GM12865 (cell line): ENCODE measurements around the gene SPINK5.

Source experiments
- DNase-seq: peaks from one replicate; pipeline ENCODE4 v3.0.0; 2010; ENCODE audit warnings: low read depth
- H3K4me3 ChIP-seq: 2 replicates; pipeline ENCODE4 v1.5.1; 2011; ENCODE audit warnings: mild to moderate bottlenecking, low read depth, low read length, control low read depth
- TF ChIP-seq, protein P1 (sequence below): IDR thresholded peaks from 2 replicates; pipeline ENCODE4 v1.5.1; 2011; ENCODE audit warnings: low read length, control low read depth, low read depth, inconsistent platforms; ENCODE audit not compliant: insufficient read depth; ENCODE audit errors: missing control alignments

The SPINK5 gene

DNA sequence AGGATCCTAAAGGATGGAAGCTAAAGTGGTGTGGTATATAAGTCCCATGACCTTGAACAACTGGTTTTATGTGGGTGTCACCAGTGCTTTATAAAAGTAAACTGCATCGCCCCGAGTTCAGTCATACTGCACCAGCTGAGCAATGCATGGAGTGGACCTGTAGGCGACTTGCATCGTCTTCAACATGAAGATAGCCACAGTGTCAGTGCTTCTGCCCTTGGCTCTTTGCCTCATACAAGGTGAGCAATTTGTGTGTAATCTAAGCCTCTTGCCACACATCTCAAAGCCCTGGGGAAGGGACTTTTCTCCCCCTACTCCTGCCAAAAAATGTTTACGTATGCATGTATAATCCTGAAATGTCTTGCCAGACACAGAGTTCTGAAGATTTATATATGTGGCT, at the start of gene SPINK5:
Gene SPINK5 (plus strand): TSS at position 120 of the 400 bp plus-strand sequence. CDS start 65 bp downstream, at position 185.
- DNase-seq = no peak
- TF ChIP-seq, protein P1, sequence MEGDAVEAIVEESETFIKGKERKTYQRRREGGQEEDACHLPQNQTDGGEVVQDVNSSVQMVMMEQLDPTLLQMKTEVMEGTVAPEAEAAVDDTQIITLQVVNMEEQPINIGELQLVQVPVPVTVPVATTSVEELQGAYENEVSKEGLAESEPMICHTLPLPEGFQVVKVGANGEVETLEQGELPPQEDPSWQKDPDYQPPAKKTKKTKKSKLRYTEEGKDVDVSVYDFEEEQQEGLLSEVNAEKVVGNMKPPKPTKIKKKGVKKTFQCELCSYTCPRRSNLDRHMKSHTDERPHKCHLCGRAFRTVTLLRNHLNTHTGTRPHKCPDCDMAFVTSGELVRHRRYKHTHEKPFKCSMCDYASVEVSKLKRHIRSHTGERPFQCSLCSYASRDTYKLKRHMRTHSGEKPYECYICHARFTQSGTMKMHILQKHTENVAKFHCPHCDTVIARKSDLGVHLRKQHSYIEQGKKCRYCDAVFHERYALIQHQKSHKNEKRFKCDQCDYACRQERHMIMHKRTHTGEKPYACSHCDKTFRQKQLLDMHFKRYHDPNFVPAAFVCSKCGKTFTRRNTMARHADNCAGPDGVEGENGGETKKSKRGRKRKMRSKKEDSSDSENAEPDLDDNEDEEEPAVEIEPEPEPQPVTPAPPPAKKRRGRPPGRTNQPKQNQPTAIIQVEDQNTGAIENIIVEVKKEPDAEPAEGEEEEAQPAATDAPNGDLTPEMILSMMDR = no peak
- H3K4me3 ChIP-seq = no peak within 1 kb of the TSS

DNA sequence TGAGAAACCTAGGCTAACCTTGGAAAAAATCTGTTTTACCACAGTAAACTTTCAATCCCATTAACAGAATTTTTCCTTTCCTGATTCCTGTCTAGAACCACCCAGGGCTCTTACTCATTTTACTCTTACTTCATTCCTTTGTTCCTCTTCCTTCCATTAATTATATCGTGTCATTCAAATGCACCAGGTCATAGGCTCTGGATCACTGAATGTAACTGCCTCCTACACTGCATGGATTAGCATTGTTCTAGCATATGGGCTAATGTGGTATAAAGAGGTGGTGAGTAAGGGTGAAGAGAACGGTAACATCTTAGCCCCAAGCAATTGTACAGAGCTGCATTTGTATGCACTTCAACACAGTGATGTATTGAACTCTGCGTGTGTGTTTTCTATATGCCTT, 49.5 kb upstream of the SPINK5 start:
- no peak overlapping the region for H3K4me3 ChIP-seq
- no peak for DNase-seq
- TF ChIP-seq, protein P1 = no peak

DNA sequence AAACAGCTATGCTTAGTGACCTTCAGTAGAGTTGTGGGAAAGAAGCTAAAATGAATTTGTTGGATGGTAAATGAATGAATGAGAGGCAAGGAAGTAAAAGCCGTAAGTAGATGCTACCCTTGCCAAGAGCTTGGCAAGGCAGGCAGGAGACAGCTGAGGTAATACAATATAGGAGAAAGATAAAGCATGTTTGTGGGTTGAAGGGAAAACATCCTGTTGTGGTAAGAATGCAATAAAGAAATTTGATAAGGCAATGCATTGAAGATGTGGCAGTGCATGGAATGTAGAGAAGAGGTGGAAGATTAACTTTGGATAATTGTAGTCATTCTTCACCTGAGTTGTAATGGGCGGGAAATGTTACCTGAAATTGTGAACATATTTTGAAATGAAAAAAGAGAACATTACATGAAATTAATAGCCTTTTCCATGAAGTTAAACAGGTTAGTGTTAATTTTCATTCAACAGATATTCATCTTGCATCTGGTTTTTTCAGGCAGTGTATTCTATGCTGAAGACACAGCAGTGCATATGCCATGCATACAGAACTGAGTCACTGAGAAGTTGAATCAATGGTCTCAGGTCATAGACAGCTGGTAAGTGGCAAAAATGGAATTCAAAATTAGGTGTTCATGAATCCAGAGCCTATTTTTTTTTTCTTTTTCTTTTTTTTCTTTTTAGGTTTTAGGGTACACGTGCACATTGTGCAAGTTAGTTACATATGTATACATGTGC, 43.4 kb upstream of the SPINK5 start:
- TF ChIP-seq, protein P1 = no peak
- H3K4me3 ChIP-seq = no peak overlapping the region
- no peak for DNase-seq

DNA sequence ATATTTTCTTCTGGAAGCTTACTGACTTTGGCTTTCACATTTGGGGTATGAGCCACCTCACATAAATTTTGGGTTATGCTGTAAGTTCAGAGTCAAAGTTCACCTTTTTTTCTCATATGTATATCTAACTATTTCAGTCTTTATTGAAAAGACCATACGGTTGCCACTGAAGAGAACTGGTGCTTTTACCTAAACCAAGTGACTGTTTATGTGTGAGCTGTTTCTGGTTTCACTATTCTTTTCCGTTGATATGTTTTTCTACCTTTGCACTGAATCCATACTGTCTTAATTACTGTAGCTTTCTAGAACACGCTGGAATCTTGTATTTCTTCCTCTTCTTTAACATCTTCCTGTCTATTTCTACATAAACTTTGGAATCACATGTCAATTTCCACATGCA, 36.3 kb upstream of the SPINK5 start:
- TF ChIP-seq, protein P1 = no peak
- DNase-seq = no peak
- no peak overlapping the region for H3K4me3 ChIP-seq

DNA sequence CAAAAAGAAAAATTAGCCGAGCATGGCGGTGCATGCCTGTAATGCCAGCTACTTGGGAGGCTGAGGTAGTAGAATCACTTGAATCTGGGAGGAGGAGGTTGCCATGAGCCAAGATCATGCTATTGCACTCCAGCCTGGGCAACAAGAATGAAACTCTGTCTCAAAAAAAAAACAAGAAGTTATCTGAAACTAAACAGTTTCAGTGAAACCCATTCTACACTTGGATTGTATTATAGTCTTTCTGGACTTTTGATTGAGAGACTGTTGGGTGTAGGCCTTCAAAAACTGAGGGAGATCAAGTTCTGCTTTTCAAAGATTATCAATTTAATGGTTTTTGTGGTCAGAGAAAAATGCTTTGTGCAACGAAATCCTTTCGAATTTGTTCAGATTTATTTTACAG, 34.6 kb upstream of the SPINK5 start:
- DNase-seq = no peak
- TF ChIP-seq, protein P1 = no peak
- H3K4me3 ChIP-seq = no peak overlapping the region

DNA sequence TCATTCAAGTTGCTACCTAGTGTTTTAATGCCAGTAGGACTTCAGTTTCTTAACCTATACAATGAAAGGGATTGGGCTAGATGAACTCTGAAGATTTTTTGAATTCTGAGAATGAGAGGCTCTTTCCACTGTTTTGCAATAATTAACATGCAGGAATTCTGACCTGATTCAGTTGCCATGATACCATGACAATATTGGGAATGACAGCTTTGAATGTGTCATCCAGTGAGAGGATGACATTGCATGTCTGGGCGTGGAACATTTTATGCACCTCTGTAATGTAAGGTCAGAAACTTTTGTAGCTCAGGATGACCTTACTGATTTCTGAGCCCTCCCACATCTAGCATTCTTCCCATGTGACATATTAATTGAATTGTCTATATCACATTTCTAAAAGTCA, 30.6 kb upstream of the SPINK5 start:
- no peak for DNase-seq
- TF ChIP-seq, protein P1 = no peak

GRCh38 chr5:148035676-148036075, 28.1 kb upstream of the SPINK5 start:
- no peak overlapping the region for H3K4me3 ChIP-seq
- TF ChIP-seq, protein P1 = no peak
- no peak for DNase-seq

More for the DNA sequence above, 30.6 kb upstream of the SPINK5 start:
- H3K4me3 ChIP-seq = no peak overlapping the region
